ENCODE data around the gene NNT.

- TF ChIP-seq POLR2A (IDR thresholded peaks at IDR 0.05; ENCODE audit: control extremely low read depth in 1 of 2, low read depth in 2 of 2, low read length in 2 of 2) (no peak), CTCF (IDR thresholded peaks at IDR 0.05; ENCODE audit: control extremely low read depth in 1 of 3, insufficient read depth in 1 of 3, low read depth in 1 of 3, low read length in 3 of 3) (no peak), EP300 (IDR thresholded peaks at IDR 0.05; ENCODE audit: borderline replicate concordance in 1 of 2, low read depth in 2 of 2, low read length in 2 of 2) (no peak), EZH2 (IDR thresholded peaks at IDR 0.05; ENCODE audit: low read depth, low read length, severe bottlenecking) (no peak), EGR1 (IDR thresholded peaks at IDR 0.05; ENCODE audit: borderline replicate concordance, low read depth, low read length) (no peak)
Observed at GRCh38 chr5:43677253-43677652, 74.3 kb downstream of the NNT start.
